CD4-positive, alpha-beta T cell treated with Interleukin-6 for 4 hours (primary cell): Measurements from ENCODE around the gene XPR1.

Experiments
- DNase-seq: peaks from one replicate; pipeline ENCODE4 v3.0.0-alpha.2; 2020; ENCODE audit warnings: mixed read lengths

Gene XPR1

GRCh38 chr1:180919183-180919700 is 287.4 kb downstream of the XPR1 start:
- no peak for DNase-seq

- DNase-seq, result no peak
These were observed 288.4 kb downstream of the XPR1 start for GRCh38 chr1:180920193-180920592.

- DNase-seq, result no peak
These were observed 288.9 kb downstream of the XPR1 start for GRCh38 chr1:180920702-180921101.

- DNase-seq, result no peak
These were observed 289.6 kb downstream of the XPR1 start for GRCh38 chr1:180921386-180921785.

GRCh38 chr1:180921891-180922630 is 290.2 kb downstream of the XPR1 start:
- no peak for DNase-seq

- no peak for DNase-seq
These were observed 290.8 kb downstream of the XPR1 start for GRCh38 chr1:180922631-180923015.

- no peak for DNase-seq
These were observed 291.4 kb downstream of the XPR1 start for GRCh38 chr1:180923021-180923841.

- no peak for DNase-seq
These were observed 292.1 kb downstream of the XPR1 start for GRCh38 chr1:180923887-180924286.

- no peak for DNase-seq
These were observed 293.1 kb downstream of the XPR1 start for GRCh38 chr1:180924939-180925338.

- no peak for DNase-seq
These were observed 293.7 kb downstream of the XPR1 start for GRCh38 chr1:180925471-180926051.

- DNase-seq, result peak; percentile 7
These were observed 294.6 kb downstream of the XPR1 start for GRCh38 chr1:180926164-180926981.

GRCh38 chr1:180927348-180927747 is 295.5 kb downstream of the XPR1 start:
- no peak for DNase-seq

GRCh38 chr1:180927841-180928240 is 296.0 kb downstream of the XPR1 start:
- no peak for DNase-seq

- DNase-seq, result no peak
These were observed 296.8 kb downstream of the XPR1 start for GRCh38 chr1:180928331-180929230.

GRCh38 chr1:180929389-180929788 is 297.6 kb downstream of the XPR1 start:
- no peak for DNase-seq

GRCh38 chr1:180930687-180931086 is 298.9 kb downstream of the XPR1 start:
- DNase-seq, result no peak

- DNase-seq, result no peak
These were observed 299.7 kb downstream of the XPR1 start for GRCh38 chr1:180931529-180931928.

GRCh38 chr1:180932378-180932777 is 300.6 kb downstream of the XPR1 start:
- no peak for DNase-seq

GRCh38 chr1:180933141-180933540 is 301.3 kb downstream of the XPR1 start:
- no peak for DNase-seq

- no peak for DNase-seq
These were observed 302.7 kb downstream of the XPR1 start for GRCh38 chr1:180934563-180934962.

- DNase-seq, result no peak
These were observed 303.7 kb downstream of the XPR1 start for GRCh38 chr1:180935326-180936109.
